HepG2 (cell line): Measurements from ENCODE around the gene FKBP14. TPM values are rescaled to one million over a fixed set of nuclear protein-coding genes. Genes with fewer than 3 reads are reported as not detected.

Experiments used
- ARID3A ChIP-seq: IDR thresholded peaks from 2 replicates; pipeline ENCODE4 v1.6.1; 2012; ENCODE audit warnings: low read depth, low read length, improper control_type of control experiment
- ASH2L ChIP-seq: fragments of 300-600, 200-600 bp; sonication (generic); IDR thresholded peaks from 2 replicates; pipeline ENCODE4 v1.7.0; 2017; ENCODE audit warnings: low read depth, mild to moderate bottlenecking, moderate library complexity, mixed read lengths, low read length; ENCODE audit not compliant: insufficient read length
- ATF6 ChIP-seq: sonication (generic); formaldehyde crosslinking; conservative IDR thresholded peaks from 2 replicates; pipeline ENCODE4 v1.4.0; 2020; ENCODE audit warnings: missing genetic modification reagents
- CHD2 ChIP-seq: IDR thresholded peaks from 2 replicates; pipeline ENCODE4 v1.6.1; 2011; ENCODE audit warnings: low read depth, low read length, improper control_type of control experiment
- ETS1 ChIP-seq: sonication (generic); formaldehyde crosslinking; IDR thresholded peaks from 2 replicates; pipeline ENCODE4 v1.4.0; 2020; ENCODE audit warnings: missing genetic modification reagents
- GFI1 ChIP-seq: sonication (generic); formaldehyde crosslinking; IDR thresholded peaks from 2 replicates; pipeline ENCODE4 v1.5.0; 2020; ENCODE audit warnings: missing genetic modification reagents, mild to moderate bottlenecking, borderline replicate concordance
- JDP2 ChIP-seq: sonication (generic); formaldehyde crosslinking; IDR thresholded peaks from 2 replicates; pipeline ENCODE4 v1.8.1; 2022; ENCODE audit warnings: missing genetic modification reagents, borderline replicate concordance
- JUN ChIP-seq: sonication (generic); formaldehyde crosslinking; IDR thresholded peaks from 2 replicates; pipeline ENCODE4 v1.4.0; 2020; ENCODE audit warnings: mild to moderate bottlenecking, missing genetic modification reagents
- KMT2B ChIP-seq: IDR thresholded peaks from 2 replicates; pipeline ENCODE4 v1.6.1; 2016; ENCODE audit warnings: missing genetic modification reagents, missing compliant biosample characterization
- POLR2A ChIP-seq, 2 experiments: IDR thresholded peaks; 2 replicates each; pipeline ENCODE4 v1.6.1; 2011; ENCODE audit warnings: low read depth in 2 of 2, low read length in 2 of 2, mild to moderate bottlenecking in 1 of 2, moderate library complexity in 1 of 2; ENCODE audit not compliant: insufficient read depth in 1 of 2
- SIX1 ChIP-seq: sonication (generic); formaldehyde crosslinking; IDR thresholded peaks from 2 replicates; pipeline ENCODE4 v1.4.0; 2020; ENCODE audit warnings: missing genetic modification reagents, borderline replicate concordance
- SNAPC2 ChIP-seq: sonication (generic); formaldehyde crosslinking; IDR thresholded peaks from 2 replicates; pipeline ENCODE4 v1.8.1; 2022; ENCODE audit warnings: mild to moderate bottlenecking, missing genetic modification reagents
- WIZ ChIP-seq: sonication (generic); formaldehyde crosslinking; IDR thresholded peaks from 2 replicates; pipeline ENCODE4 v1.5.1; 2020; ENCODE audit warnings: mild to moderate bottlenecking, missing genetic modification reagents
- XBP1 ChIP-seq: sonication (generic); formaldehyde crosslinking; IDR thresholded peaks from 2 replicates; pipeline ENCODE4 v1.5.0; 2020; ENCODE audit warnings: missing genetic modification reagents
- ZBTB7B ChIP-seq: sonication (generic); formaldehyde crosslinking; IDR thresholded peaks from 2 replicates; pipeline ENCODE4 v1.4.0; 2020; ENCODE audit warnings: missing genetic modification reagents
- ZIK1 ChIP-seq: sonication (generic); formaldehyde crosslinking; IDR thresholded peaks from 2 replicates; pipeline ENCODE4 v1.5.0; 2020; ENCODE audit warnings: mild to moderate bottlenecking, low read depth, missing genetic modification reagents, borderline replicate concordance
- ZNF232 ChIP-seq: sonication (generic); formaldehyde crosslinking; IDR thresholded peaks from 2 replicates; pipeline ENCODE4 v1.4.0; 2020; ENCODE audit warnings: missing genetic modification reagents, borderline replicate concordance
- ZNF276 ChIP-seq: sonication (generic); formaldehyde crosslinking; IDR thresholded peaks from 2 replicates; pipeline ENCODE4 v1.4.0; 2020; ENCODE audit warnings: mild to moderate bottlenecking, low read depth, missing genetic modification reagents
- ZNF501 ChIP-seq: sonication (generic); formaldehyde crosslinking; IDR thresholded peaks from 2 replicates; pipeline ENCODE4 v1.5.1; 2020; ENCODE audit warnings: mild to moderate bottlenecking, moderate library complexity, missing genetic modification reagents
- ZNF605 ChIP-seq: sonication (generic); formaldehyde crosslinking; IDR thresholded peaks from 2 replicates; pipeline ENCODE4 v1.8.0; 2022; ENCODE audit warnings: mild to moderate bottlenecking, missing genetic modification reagents
- ZNF614 ChIP-seq: IDR thresholded peaks from 2 replicates; pipeline ENCODE4 v1.6.1; 2018; ENCODE audit warnings: missing biosample characterization, missing genetic modification reagents, inconsistent platforms, borderline replicate concordance
- ZNF761 ChIP-seq: sonication (generic); formaldehyde crosslinking; conservative IDR thresholded peaks from 2 replicates; pipeline ENCODE4 v1.4.0; 2020; ENCODE audit warnings: mild to moderate bottlenecking, missing genetic modification reagents
- ZNF776 ChIP-seq: sonication (generic); formaldehyde crosslinking; IDR thresholded peaks from 2 replicates; pipeline ENCODE4 v1.4.0; 2020; ENCODE audit warnings: mild to moderate bottlenecking, missing genetic modification reagents
- polyA plus RNA-seq, 8 experiments: library from polyadenylated mRNA; depleted of rRNA in 3 of 8; stranded (reverse) in 7 of 8; unstranded in 1 of 8; fragments of >200 nt; fragmentation: Illumina TruSeq in 4 of 8; extraction: Trizol in 4 of 8; gene quantifications; 2 replicates each; pipeline versions ENCODE4 v1.2.1 to v1.2.3, GENCODE V29; 2011 to 2016; ENCODE audit warnings: low read depth in 4 of 8, missing spikeins in 1 of 8, mixed read lengths in 1 of 8; ENCODE audit not compliant: insufficient read depth in 1 of 8
- total RNA-seq, 5 experiments: library from RNA; depleted of rRNA; stranded (reverse); fragments of >200 nt; fragmentation: Illumina TruSeq; extraction: Trizol; gene quantifications; 2 replicates each; pipeline ENCODE4 v1.2.3, GENCODE V29; 2016; ENCODE audit warnings: low read depth in 1 of 5
- TF ChIP-seq, protein P1 (sequence below): sonication (generic); formaldehyde crosslinking; IDR thresholded peaks from 2 replicates; pipeline ENCODE4 v1.5.1; 2020; ENCODE audit warnings: mild to moderate bottlenecking, missing genetic modification reagents, moderate library complexity

The FKBP14 gene
- total and polyA plus RNA-seq, 2 of the 13 experiments (the other 11 are each of a cell fraction or from before 2014, with no cell fraction given): 20.0 to 32.3 TPM

- no peak for TF ChIP-seq ZNF605 (CRISPR knock-in tag)
- peak; percentile 90 for TF ChIP-seq ASH2L
- TF ChIP-seq, protein P1, sequence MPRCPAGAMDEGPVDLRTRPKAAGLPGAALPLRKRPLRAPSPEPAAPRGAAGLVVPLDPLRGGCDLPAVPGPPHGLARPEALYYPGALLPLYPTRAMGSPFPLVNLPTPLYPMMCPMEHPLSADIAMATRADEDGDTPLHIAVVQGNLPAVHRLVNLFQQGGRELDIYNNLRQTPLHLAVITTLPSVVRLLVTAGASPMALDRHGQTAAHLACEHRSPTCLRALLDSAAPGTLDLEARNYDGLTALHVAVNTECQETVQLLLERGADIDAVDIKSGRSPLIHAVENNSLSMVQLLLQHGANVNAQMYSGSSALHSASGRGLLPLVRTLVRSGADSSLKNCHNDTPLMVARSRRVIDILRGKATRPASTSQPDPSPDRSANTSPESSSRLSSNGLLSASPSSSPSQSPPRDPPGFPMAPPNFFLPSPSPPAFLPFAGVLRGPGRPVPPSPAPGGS (CRISPR knock-in tag): peak; percentile 81; the same call in 1 of the 2 replicates
- no peak for TF ChIP-seq SIX1
- TF ChIP-seq ZNF501 (CRISPR knock-in tag): peak; percentile 63
- TF ChIP-seq XBP1 (CRISPR knock-in tag): no peak
- TF ChIP-seq JDP2 (CRISPR knock-in tag): no peak
- TF ChIP-seq POLR2A (IDR thresholded peaks at IDR 0.05; ENCODE audit: insufficient read depth in 1 of 2, low read depth in 2 of 2, low read length in 2 of 2): peak; percentile 37 to 66; a peak in 3 of 4 replicates
- peak; percentile 85 for TF ChIP-seq ZNF776
- peak; percentile 61; the same call in 1 of the 2 replicates for TF ChIP-seq ZNF614 (CRISPR knock-in tag)
- no peak for TF ChIP-seq JUN
- no peak for TF ChIP-seq ZNF276
- 0 out of 2 replicates have a peak, but pooled peaks have one; percentile 17 for TF ChIP-seq ZIK1 (CRISPR knock-in tag)
- no peak for TF ChIP-seq ATF6 (CRISPR knock-in tag)
- TF ChIP-seq ZNF761 (CRISPR knock-in tag): peak; percentile 87
- peak; percentile 64 for TF ChIP-seq KMT2B (CRISPR knock-in tag)
- TF ChIP-seq CHD2: peak; percentile 44; the same call in 1 of the 2 replicates
- no peak for TF ChIP-seq WIZ (CRISPR knock-in tag)
- TF ChIP-seq SNAPC2 (CRISPR knock-in tag): no peak
- no peak for TF ChIP-seq ZNF232 (CRISPR knock-in tag)
- TF ChIP-seq GFI1 (CRISPR knock-in tag): no peak
- no peak for TF ChIP-seq ZBTB7B (CRISPR knock-in tag)
- peak; percentile 58; the same call in 1 of the 2 replicates for TF ChIP-seq ARID3A
- no peak for TF ChIP-seq ETS1 (CRISPR knock-in tag)
These were observed 1.8 kb upstream of the FKBP14 start, which contains the start of gene PLEKHA8 (continued) for GRCh38 chr7:30028216-30028748.
